Measurements from ENCODE around the gene GNAZ.

Gene GNAZ

GRCh38 chr22:23062616-23063538 is 7.4 kb upstream of the GNAZ start:
- H3K27me3 Mint-ChIP-seq, result no peaks in the 10 kb centered on the region
- ATAC-seq (replicated peaks; ENCODE audit: extremely low read depth, poor library complexity, severe bottlenecking) (no peak), DNase-seq (ENCODE audit: low spot score in 2 of 2) (no peak)
- H3K27ac Mint-ChIP-seq (ENCODE audit: low read depth), result no peak overlapping the region
- H3K4me3 Mint-ChIP-seq, result no peak overlapping the region
- H3K36me3 Mint-ChIP-seq (ENCODE audit: insufficient read depth), result no peaks in the 10 kb centered on the region
- peaks cover 5% of the 10 kb centered on the region for H3K4me1 Mint-ChIP-seq
- no peaks in the 10 kb centered on the region for H3K9me3 Mint-ChIP-seq

- no peaks in the 10 kb centered on the region for H3K36me3 Mint-ChIP-seq (ENCODE audit: insufficient read depth)
- no peak for ATAC-seq (replicated peaks; ENCODE audit: extremely low read depth, poor library complexity, severe bottlenecking)
- no peaks in the 10 kb centered on the region for H3K9me3 Mint-ChIP-seq
- no peak overlapping the region for H3K27ac Mint-ChIP-seq (ENCODE audit: low read depth)
- peak in 1 of 2 donors; percentile 12 for DNase-seq (ENCODE audit: low spot score in 2 of 2)
- H3K4me1 Mint-ChIP-seq, result peaks cover 10% of the 10 kb centered on the region
- H3K4me3 Mint-ChIP-seq, result no peak overlapping the region
- H3K27me3 Mint-ChIP-seq, result no peaks in the 10 kb centered on the region
These were observed 6.6 kb upstream of the GNAZ start for GRCh38 chr22:23063539-23064380.

- no peak for DNase-seq (ENCODE audit: low spot score in 2 of 2)
- H3K27ac Mint-ChIP-seq (ENCODE audit: low read depth), result no peak overlapping the region
- no peaks in the 10 kb centered on the region for H3K9me3 Mint-ChIP-seq
- no peak for ATAC-seq (replicated peaks; ENCODE audit: extremely low read depth, poor library complexity, severe bottlenecking)
- no peak overlapping the region for H3K4me3 Mint-ChIP-seq
- H3K27me3 Mint-ChIP-seq, result no peaks in the 10 kb centered on the region
- peaks cover under 1% of the 10 kb centered on the region for H3K36me3 Mint-ChIP-seq (ENCODE audit: insufficient read depth)
- peaks cover 17% of the 10 kb centered on the region for H3K4me1 Mint-ChIP-seq
These were observed 5.8 kb upstream of the GNAZ start for GRCh38 chr22:23064381-23065068.

- no peak overlapping the region for H3K27ac Mint-ChIP-seq (ENCODE audit: low read depth)
- no peak for ATAC-seq (replicated peaks; ENCODE audit: extremely low read depth, poor library complexity, severe bottlenecking)
- DNase-seq (ENCODE audit: low spot score in 2 of 2), result no peak
These were observed 5.3 kb upstream of the GNAZ start for GRCh38 chr22:23065069-23065451.

GRCh38 chr22:23065495-23066122 is 4.7 kb upstream of the GNAZ start:
- H3K36me3 Mint-ChIP-seq (ENCODE audit: insufficient read depth), result peaks cover 3% of the 10 kb centered on the region
- H3K4me1 Mint-ChIP-seq, result peaks cover 21% of the 10 kb centered on the region
- H3K27ac Mint-ChIP-seq (ENCODE audit: low read depth), result no peak overlapping the region
- DNase-seq (ENCODE audit: low spot score in 2 of 2) (no peak), ATAC-seq (replicated peaks; ENCODE audit: extremely low read depth, poor library complexity, severe bottlenecking) (no peak)
- H3K27me3 Mint-ChIP-seq, result no peaks in the 10 kb centered on the region
- H3K4me3 Mint-ChIP-seq, result no peak overlapping the region
- H3K9me3 Mint-ChIP-seq, result no peaks in the 10 kb centered on the region

More at GRCh38 chr22:23065069-23065451, 5.3 kb upstream of the GNAZ start:
- Mint-ChIP-seq H3K9me3 (no peaks in the 10 kb centered on the region), H3K4me1 (peaks cover 21% of the 10 kb centered on the region), H3K27me3 (no peaks in the 10 kb centered on the region), H3K36me3 (ENCODE audit: insufficient read depth) (peaks cover 3% of the 10 kb centered on the region), H3K4me3 (no peak overlapping the region)

- peaks cover 3% of the 10 kb centered on the region for H3K36me3 Mint-ChIP-seq (ENCODE audit: insufficient read depth)
- no peak overlapping the region for H3K27ac Mint-ChIP-seq (ENCODE audit: low read depth)
- no peaks in the 10 kb centered on the region for H3K9me3 Mint-ChIP-seq
- ATAC-seq (replicated peaks; ENCODE audit: extremely low read depth, poor library complexity, severe bottlenecking), result no peak
- no peak for DNase-seq (ENCODE audit: low spot score in 2 of 2)
- no peaks in the 10 kb centered on the region for H3K27me3 Mint-ChIP-seq
- H3K4me3 Mint-ChIP-seq, result no peak overlapping the region
- H3K4me1 Mint-ChIP-seq, result peaks cover 26% of the 10 kb centered on the region
These were observed 3.9 kb upstream of the GNAZ start for GRCh38 chr22:23066200-23067022.

- no peak for ATAC-seq (replicated peaks; ENCODE audit: extremely low read depth, poor library complexity, severe bottlenecking)
- H3K4me3 Mint-ChIP-seq, result no peak overlapping the region
- peaks cover 29% of the 10 kb centered on the region for H3K4me1 Mint-ChIP-seq
- no peaks in the 10 kb centered on the region for H3K9me3 Mint-ChIP-seq
- peaks cover 3% of the 10 kb centered on the region for H3K36me3 Mint-ChIP-seq (ENCODE audit: insufficient read depth)
- H3K27ac Mint-ChIP-seq (ENCODE audit: low read depth), result no peak overlapping the region
- H3K27me3 Mint-ChIP-seq, result no peaks in the 10 kb centered on the region
- DNase-seq (ENCODE audit: low spot score in 2 of 2), result no peak
These were observed 3.2 kb upstream of the GNAZ start for GRCh38 chr22:23067023-23067650.

GRCh38 chr22:23067691-23068090 is 2.6 kb upstream of the GNAZ start:
- Mint-ChIP-seq H3K27me3 (no peaks in the 10 kb centered on the region), H3K36me3 (ENCODE audit: insufficient read depth) (peaks cover 3% of the 10 kb centered on the region), H3K27ac (ENCODE audit: low read depth) (peak overlapping the region; percentile 29), H3K4me3 (no peak overlapping the region), H3K4me1 (peaks cover 29% of the 10 kb centered on the region), H3K9me3 (no peaks in the 10 kb centered on the region)
- DNase-seq (ENCODE audit: low spot score in 2 of 2) (no peak), ATAC-seq (replicated peaks; ENCODE audit: extremely low read depth, poor library complexity, severe bottlenecking) (no peak)

GRCh38 chr22:23068096-23068831 is 2.1 kb upstream of the GNAZ start:
- Mint-ChIP-seq H3K36me3 (ENCODE audit: insufficient read depth) (peaks cover 3% of the 10 kb centered on the region), H3K4me3 (no peak overlapping the region), H3K27ac (ENCODE audit: low read depth) (peak overlapping the region; percentile 29), H3K27me3 (peaks cover 1% of the 10 kb centered on the region), H3K9me3 (no peaks in the 10 kb centered on the region), H3K4me1 (peaks cover 29% of the 10 kb centered on the region)
- DNase-seq (ENCODE audit: low spot score in 2 of 2) (no peak), ATAC-seq (replicated peaks; ENCODE audit: extremely low read depth, poor library complexity, severe bottlenecking) (no peak)

GRCh38 chr22:23068832-23069385 is 1.4 kb upstream of the GNAZ start:
- Mint-ChIP-seq H3K9me3 (no peaks in the 10 kb centered on the region), H3K4me1 (peaks cover 29% of the 10 kb centered on the region), H3K27ac (ENCODE audit: low read depth) (no peak overlapping the region), H3K4me3 (no peak overlapping the region), H3K27me3 (peaks cover 8% of the 10 kb centered on the region), H3K36me3 (ENCODE audit: insufficient read depth) (peaks cover 3% of the 10 kb centered on the region)
- no peak for DNase-seq (ENCODE audit: low spot score in 2 of 2)
- ATAC-seq (replicated peaks; ENCODE audit: extremely low read depth, poor library complexity, severe bottlenecking), result no peak

Measured in central memory CD8-positive, alpha-beta T cell (primary cell).